WTC11 (cell line): ENCODE results near the gene MIOX.

Experiments
- CREB1 ChIP-seq: sonication (generic); formaldehyde crosslinking; IDR thresholded peaks from 2 replicates; pipeline ENCODE4 v1.8.0; 2023; ENCODE audit warnings: mild to moderate bottlenecking, missing genetic modification reagents
- FOXJ3 ChIP-seq: sonication (generic); formaldehyde crosslinking; IDR thresholded peaks from 2 replicates; pipeline ENCODE4 v1.9.0; 2021; ENCODE audit warnings: missing genetic modification reagents, mild to moderate bottlenecking, borderline replicate concordance
- FOXP1 ChIP-seq: sonication (generic); formaldehyde crosslinking; IDR thresholded peaks from 2 replicates; pipeline ENCODE4 v1.8.0; 2022; ENCODE audit warnings: missing genetic modification reagents, mild to moderate bottlenecking, moderate library complexity, borderline replicate concordance
- GABPB1 ChIP-seq: sonication (generic); formaldehyde crosslinking; IDR thresholded peaks from 2 replicates; pipeline ENCODE4 v1.8.1; 2023; ENCODE audit warnings: mild to moderate bottlenecking, missing genetic modification reagents
- NR2C2 ChIP-seq: sonication (generic); formaldehyde crosslinking; IDR thresholded peaks from 2 replicates; pipeline ENCODE4 v1.8.0; 2022; ENCODE audit warnings: mild to moderate bottlenecking, missing genetic modification reagents
- ZNF121 ChIP-seq: sonication (generic); formaldehyde crosslinking; IDR thresholded peaks from 2 replicates; pipeline ENCODE4 v1.8.0; 2023; ENCODE audit warnings: missing genetic modification reagents
- TF ChIP-seq, protein P1 (sequence below): fragments of 200-600 bp; IDR thresholded peaks from 2 replicates; pipeline ENCODE4 v1.8.0; 2022; ENCODE audit warnings: antibody characterized with exemption
- TF ChIP-seq, protein P2 (sequence below): sonication (generic); formaldehyde crosslinking; IDR thresholded peaks from 2 replicates; pipeline ENCODE4 v1.8.1; 2022; ENCODE audit warnings: low read depth, mild to moderate bottlenecking, moderate library complexity, missing genetic modification reagents, borderline replicate concordance
- TF ChIP-seq, protein P3 (sequence below): sonication (generic); formaldehyde crosslinking; IDR thresholded peaks from 2 replicates; pipeline ENCODE4 v1.8.1; 2023; ENCODE audit warnings: mild to moderate bottlenecking, missing genetic modification reagents, moderate library complexity
- TF ChIP-seq, protein P4 (sequence below): sonication (generic); formaldehyde crosslinking; IDR thresholded peaks from 2 replicates; pipeline ENCODE4 v1.8.0; 2022; ENCODE audit warnings: mild to moderate bottlenecking, missing genetic modification reagents

DNA sequence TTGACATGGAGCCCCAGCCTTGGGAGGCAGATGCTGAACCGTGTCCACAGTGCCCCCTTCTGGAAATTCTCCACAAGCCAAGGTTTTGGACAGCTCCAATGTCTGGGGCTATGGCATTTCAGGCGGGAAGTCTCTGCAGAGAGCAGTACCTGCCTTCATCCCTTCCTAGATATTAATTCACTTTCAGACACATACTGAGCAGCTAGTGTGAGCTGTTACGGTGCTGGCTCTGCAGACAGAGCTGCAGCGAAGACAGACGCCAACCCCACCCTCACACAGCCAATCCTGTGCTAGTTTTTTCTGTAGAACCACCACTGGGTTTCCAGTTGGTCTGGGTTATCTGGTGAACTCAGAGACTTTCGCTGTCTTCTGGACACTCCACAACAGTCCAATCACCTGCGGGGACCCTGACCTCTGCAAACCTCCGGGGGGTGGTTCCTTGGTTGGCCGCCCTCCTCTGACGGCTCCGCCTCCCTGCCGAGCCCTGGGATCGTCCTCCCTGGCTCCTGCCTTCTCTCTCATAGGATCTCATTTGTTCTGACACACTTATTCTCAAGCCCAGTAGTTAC, 11.7 kb downstream of the MIOX start:
- TF ChIP-seq, protein P1, sequence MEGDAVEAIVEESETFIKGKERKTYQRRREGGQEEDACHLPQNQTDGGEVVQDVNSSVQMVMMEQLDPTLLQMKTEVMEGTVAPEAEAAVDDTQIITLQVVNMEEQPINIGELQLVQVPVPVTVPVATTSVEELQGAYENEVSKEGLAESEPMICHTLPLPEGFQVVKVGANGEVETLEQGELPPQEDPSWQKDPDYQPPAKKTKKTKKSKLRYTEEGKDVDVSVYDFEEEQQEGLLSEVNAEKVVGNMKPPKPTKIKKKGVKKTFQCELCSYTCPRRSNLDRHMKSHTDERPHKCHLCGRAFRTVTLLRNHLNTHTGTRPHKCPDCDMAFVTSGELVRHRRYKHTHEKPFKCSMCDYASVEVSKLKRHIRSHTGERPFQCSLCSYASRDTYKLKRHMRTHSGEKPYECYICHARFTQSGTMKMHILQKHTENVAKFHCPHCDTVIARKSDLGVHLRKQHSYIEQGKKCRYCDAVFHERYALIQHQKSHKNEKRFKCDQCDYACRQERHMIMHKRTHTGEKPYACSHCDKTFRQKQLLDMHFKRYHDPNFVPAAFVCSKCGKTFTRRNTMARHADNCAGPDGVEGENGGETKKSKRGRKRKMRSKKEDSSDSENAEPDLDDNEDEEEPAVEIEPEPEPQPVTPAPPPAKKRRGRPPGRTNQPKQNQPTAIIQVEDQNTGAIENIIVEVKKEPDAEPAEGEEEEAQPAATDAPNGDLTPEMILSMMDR, result peak; percentile 33; the same call in 1 of the 2 replicates
- TF ChIP-seq, protein P2, sequence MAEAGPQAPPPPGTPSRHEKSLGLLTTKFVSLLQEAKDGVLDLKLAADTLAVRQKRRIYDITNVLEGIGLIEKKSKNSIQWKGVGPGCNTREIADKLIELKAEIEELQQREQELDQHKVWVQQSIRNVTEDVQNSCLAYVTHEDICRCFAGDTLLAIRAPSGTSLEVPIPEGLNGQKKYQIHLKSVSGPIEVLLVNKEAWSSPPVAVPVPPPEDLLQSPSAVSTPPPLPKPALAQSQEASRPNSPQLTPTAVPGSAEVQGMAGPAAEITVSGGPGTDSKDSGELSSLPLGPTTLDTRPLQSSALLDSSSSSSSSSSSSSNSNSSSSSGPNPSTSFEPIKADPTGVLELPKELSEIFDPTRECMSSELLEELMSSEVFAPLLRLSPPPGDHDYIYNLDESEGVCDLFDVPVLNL (CRISPR knock-in tag), result no peak
- TF ChIP-seq ZNF121 (no peak), NR2C2 (CRISPR knock-in tag) (no peak), FOXP1 (CRISPR knock-in tag) (no peak), CREB1 (no peak), FOXJ3 (CRISPR knock-in tag) (no peak), GABPB1 (CRISPR knock-in tag) (no peak)
- TF ChIP-seq, protein P3, sequence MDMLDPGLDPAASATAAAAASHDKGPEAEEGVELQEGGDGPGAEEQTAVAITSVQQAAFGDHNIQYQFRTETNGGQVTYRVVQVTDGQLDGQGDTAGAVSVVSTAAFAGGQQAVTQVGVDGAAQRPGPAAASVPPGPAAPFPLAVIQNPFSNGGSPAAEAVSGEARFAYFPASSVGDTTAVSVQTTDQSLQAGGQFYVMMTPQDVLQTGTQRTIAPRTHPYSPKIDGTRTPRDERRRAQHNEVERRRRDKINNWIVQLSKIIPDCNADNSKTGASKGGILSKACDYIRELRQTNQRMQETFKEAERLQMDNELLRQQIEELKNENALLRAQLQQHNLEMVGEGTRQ (CRISPR knock-in tag), result no peak
- TF ChIP-seq, protein P4, sequence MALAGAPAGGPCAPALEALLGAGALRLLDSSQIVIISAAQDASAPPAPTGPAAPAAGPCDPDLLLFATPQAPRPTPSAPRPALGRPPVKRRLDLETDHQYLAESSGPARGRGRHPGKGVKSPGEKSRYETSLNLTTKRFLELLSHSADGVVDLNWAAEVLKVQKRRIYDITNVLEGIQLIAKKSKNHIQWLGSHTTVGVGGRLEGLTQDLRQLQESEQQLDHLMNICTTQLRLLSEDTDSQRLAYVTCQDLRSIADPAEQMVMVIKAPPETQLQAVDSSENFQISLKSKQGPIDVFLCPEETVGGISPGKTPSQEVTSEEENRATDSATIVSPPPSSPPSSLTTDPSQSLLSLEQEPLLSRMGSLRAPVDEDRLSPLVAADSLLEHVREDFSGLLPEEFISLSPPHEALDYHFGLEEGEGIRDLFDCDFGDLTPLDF (CRISPR knock-in tag), result no peak
